Measurements from ENCODE around the gene KIF7.
"Not testable (repeated sequence)": the region's sequence is repeated elsewhere in the genome, so short reads cannot be mapped to it uniquely, and the experiment has no call there.

The KIF7 gene

DNA sequence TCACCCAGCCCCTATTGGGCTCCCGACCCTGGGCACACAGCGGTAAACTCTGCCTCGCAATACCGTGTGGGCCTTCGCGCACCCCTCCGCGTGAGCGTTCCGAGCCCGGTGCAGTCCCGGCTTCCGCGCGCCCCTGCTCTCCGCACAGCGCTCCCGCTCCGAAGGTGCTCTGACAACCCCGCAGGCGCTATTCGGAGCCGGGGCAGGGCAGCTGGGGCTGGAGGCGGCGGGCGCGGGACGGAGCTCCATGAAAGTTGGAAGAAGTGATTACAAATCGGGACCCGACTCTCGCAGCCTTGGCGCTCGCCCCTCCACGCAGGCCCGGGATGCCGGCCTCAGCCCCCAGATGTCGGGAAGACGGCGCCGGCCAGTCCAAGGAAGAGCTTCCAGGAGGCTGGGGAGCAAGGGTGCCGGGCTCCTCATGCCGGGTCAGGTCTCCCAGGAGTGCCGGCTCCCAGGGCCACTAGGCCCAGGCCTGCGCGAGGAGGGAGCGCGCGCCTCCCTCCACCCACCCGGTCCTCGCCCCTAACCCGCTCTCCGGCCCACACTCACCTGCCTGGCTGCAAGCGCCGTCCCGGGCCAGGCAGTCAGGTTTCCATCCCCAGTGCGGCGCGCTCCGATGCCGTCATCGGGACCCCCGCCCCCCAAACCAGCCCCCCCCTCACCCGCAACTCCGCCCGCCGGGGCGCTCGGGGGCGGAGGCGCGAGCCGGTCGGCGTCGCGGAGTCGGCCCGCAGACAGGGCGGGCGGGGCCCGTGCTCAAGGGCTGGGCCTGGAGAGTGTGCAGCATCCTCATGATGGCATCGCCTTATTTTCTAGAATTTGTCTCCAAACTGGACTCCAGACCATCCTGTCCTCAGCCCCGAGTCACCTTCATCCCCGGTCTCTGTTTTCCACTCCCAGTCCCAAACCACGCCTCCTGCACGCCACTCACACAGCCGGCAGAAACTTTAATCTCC is at the start of gene KIF7:
TSS of gene KIF7 (minus strand) at position 621 of the 959 bp plus-strand sequence. CDS start 2,537 bp downstream, outside the sequence.
- peaks cover 0 to 27% (median 3%) of the 10 kb centered on the region in 11 experiments; a peak in 7 of 22 replicates for H4K20me1 ChIP-seq
- H3K9ac ChIP-seq = peak within 1 kb of the TSS; percentile 68 to 85 (median 77)
- peak within 1 kb of the TSS in 9 of 11 experiments; percentile 48 to 70 (median 56); a peak in 17 of 22 replicates for H3K27ac ChIP-seq
- no peak for TF ChIP-seq Cebpa-rat (IDR thresholded peaks at IDR 0.05)
- H3K4me2 ChIP-seq = peak within 1 kb of the TSS; percentile 90 to 100 (median 99)
- H3K9me3 ChIP-seq (replicated peaks in 1 of 11) = no peaks in the 10 kb centered on the region
- H3K36me3 ChIP-seq = 0 out of 22 replicates have a peak, but pooled peaks cover 0 to 5% (median 0%) of the 10 kb centered on the region in 11 experiments
- H3K4me1 ChIP-seq = peaks cover 5 to 22% (median 16%) of the 10 kb centered on the region in 10 experiments; a peak in 18 of 20 replicates
- H3K4me3 ChIP-seq = peak within 1 kb of the TSS; percentile 61 to 89 (median 76)
- peaks cover 34 to 49% (median 45%) of the 10 kb centered on the region in 11 experiments for H3K27me3 ChIP-seq

- H3K27ac ChIP-seq = no peak overlapping the region
- no peaks in the 10 kb centered on the region for H3K36me3 ChIP-seq
- no peak overlapping the region for H3K4me3 ChIP-seq
- H3K4me1 ChIP-seq = no peaks in the 10 kb centered on the region
- no peak overlapping the region for H3K9ac ChIP-seq
- H3K27me3 ChIP-seq = no peaks in the 10 kb centered on the region
- H3K4me2 ChIP-seq = no peak overlapping the region
- no peaks in the 10 kb centered on the region for H3K9me3 ChIP-seq (replicated peaks in 1 of 11)
- no peaks in the 10 kb centered on the region for H4K20me1 ChIP-seq
- TF ChIP-seq Cebpa-rat (IDR thresholded peaks at IDR 0.05) = no peak
Observed at GRCh38 chr15:89704411-89704810, 49.1 kb upstream of the KIF7 start.

DNA sequence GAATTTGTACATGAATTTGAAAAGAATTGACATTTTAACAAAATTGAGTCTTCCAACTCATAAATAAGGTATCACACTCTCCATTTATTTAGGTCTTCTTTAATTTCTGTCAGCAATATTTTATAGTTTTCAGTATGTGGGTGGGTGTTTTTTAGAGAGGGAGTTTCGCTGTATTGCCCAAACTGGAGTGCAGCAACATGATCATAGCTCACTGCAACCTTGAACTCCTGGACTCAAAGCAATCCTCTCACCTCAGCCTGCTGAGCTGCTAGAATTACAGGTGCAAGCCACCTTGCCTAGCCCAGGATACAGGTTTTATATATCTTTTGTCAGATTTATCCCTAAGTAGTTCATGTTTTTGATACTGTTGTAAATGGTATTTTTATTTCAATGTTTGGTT is 39.9 kb upstream of the KIF7 start:
- Histone ChIP-seq H3K36me3 (no peaks in the 10 kb centered on the region), H3K4me3 (no peak overlapping the region), H3K4me2 (no peak overlapping the region), H3K9ac (no peak overlapping the region), H3K27ac (no peak overlapping the region), H3K4me1 (no peaks in the 10 kb centered on the region), H4K20me1 (no peaks in the 10 kb centered on the region), H3K9me3 (replicated peaks in 1 of 11) (peaks cover 5 to 8% (median 7%) of the 10 kb centered on the region in 11 experiments; a peak in 8 of 22 replicates), H3K27me3 (no peaks in the 10 kb centered on the region)
- TF ChIP-seq Cebpa-rat (IDR thresholded peaks at IDR 0.05) = no peak

DNA sequence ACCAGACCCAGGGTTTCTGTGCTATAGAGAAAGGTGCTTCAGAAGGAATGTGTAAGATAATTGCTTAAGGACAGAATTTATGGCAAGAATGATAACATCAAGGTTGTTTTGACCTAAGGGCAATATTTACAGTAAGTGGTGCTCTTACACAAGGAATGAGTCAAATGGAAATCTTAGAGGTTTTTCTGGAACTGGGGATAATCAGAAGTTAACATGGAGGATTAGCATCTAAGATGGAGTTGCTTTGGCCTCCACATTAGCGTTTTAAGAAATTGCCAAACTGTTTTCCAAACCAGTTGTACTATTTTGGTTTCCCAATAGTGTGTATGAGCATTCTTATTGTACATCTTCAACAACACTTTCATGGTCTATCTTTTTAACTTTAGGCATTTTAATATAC is 38.4 kb upstream of the KIF7 start:
- Histone ChIP-seq H4K20me1 (no peaks in the 10 kb centered on the region), H3K4me2 (no peak overlapping the region), H3K36me3 (no peaks in the 10 kb centered on the region), H3K27me3 (no peaks in the 10 kb centered on the region), H3K9ac (no peak overlapping the region), H3K4me1 (no peaks in the 10 kb centered on the region), H3K4me3 (no peak overlapping the region), H3K9me3 (replicated peaks in 1 of 11) (peaks cover 5 to 10% (median 8%) of the 10 kb centered on the region in 11 experiments; a peak in 8 of 22 replicates), H3K27ac (no peak overlapping the region)
- no peak for TF ChIP-seq Cebpa-rat (IDR thresholded peaks at IDR 0.05)

- no peak for TF ChIP-seq Cebpa-rat (IDR thresholded peaks at IDR 0.05)
- Histone ChIP-seq H3K27me3 (no peaks in the 10 kb centered on the region), H3K27ac (no peak overlapping the region), H3K4me3 (no peak overlapping the region), H4K20me1 (no peaks in the 10 kb centered on the region), H3K9ac (no peak overlapping the region), H3K9me3 (replicated peaks in 1 of 11) (peaks cover 5 to 10% (median 8%) of the 10 kb centered on the region in 11 experiments; a peak in 8 of 22 replicates), H3K4me2 (no peak overlapping the region), H3K36me3 (no peaks in the 10 kb centered on the region), H3K4me1 (no peaks in the 10 kb centered on the region)
Observed at GRCh38 chr15:89693091-89693490, 37.8 kb upstream of the KIF7 start.

- Histone ChIP-seq H3K4me2 (no peak within 1 kb of the TSS), H3K4me3 (no peak within 1 kb of the TSS), H3K4me1 (no peaks in the 10 kb centered on the region), H3K9ac (no peak within 1 kb of the TSS), H3K9me3 (replicated peaks in 1 of 11) (peaks cover 5 to 10% (median 8%) of the 10 kb centered on the region in 11 experiments; a peak in 8 of 22 replicates), H3K27me3 (no peaks in the 10 kb centered on the region), H3K27ac (no peak within 1 kb of the TSS), H4K20me1 (no peaks in the 10 kb centered on the region), H3K36me3 (no peaks in the 10 kb centered on the region)
- no peak for TF ChIP-seq Cebpa-rat (IDR thresholded peaks at IDR 0.05)
Observed at GRCh38 chr15:89690276-89691218, 35.3 kb upstream of the KIF7 start, which contains the start of the genes PEX11A and WDR93. PEX11A (minus strand) TSS chr15:89690754; CDS start chr15:89690632, 122 bp downstream. WDR93 (plus strand) TSS chr15:89690811; CDS start chr15:89701747, 10,936 bp downstream.

- peaks cover 5 to 10% (median 8%) of the 10 kb centered on the region in 11 experiments; a peak in 8 of 22 replicates for H3K9me3 ChIP-seq (replicated peaks in 1 of 11)
- H3K4me2 ChIP-seq, H3K27me3 ChIP-seq, H3K9ac ChIP-seq, H3K36me3 ChIP-seq, H3K4me3 ChIP-seq, H3K27ac ChIP-seq, H3K4me1 ChIP-seq, H4K20me1 ChIP-seq: not testable (repeated sequence)
Observed at GRCh38 chr15:89689930-89690275, 34.6 kb upstream of the KIF7 start.

DNA sequence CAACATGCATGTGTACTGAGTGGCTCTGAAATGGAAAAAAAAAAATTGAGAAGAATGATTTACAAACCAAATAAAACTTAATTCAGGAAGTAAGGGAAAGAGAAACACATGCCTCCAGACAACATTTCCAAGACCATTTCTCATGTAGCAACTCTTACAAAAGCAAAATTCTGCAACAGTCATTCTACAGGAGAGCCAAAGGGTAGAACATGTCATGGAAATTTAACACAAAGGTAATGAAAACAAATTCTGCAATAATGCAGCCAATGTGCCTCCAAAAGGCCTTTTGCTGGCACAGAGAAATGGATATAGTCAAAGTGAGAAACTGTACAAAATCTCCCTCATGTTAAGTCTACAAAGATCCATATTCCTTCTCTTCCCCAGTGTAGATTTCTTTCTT is 31.3 kb upstream of the KIF7 start:
- Histone ChIP-seq H3K4me2 (no peak overlapping the region), H3K4me3 (no peak overlapping the region), H3K27ac (no peak overlapping the region), H4K20me1 (no peaks in the 10 kb centered on the region), H3K27me3 (no peaks in the 10 kb centered on the region), H3K9ac (no peak overlapping the region), H3K9me3 (replicated peaks in 1 of 11) (peaks cover 5 to 10% (median 8%) of the 10 kb centered on the region in 11 experiments; a peak in 8 of 22 replicates), H3K4me1 (no peaks in the 10 kb centered on the region), H3K36me3 (no peaks in the 10 kb centered on the region)
- TF ChIP-seq Cebpa-rat (IDR thresholded peaks at IDR 0.05) = no peak

DNA sequence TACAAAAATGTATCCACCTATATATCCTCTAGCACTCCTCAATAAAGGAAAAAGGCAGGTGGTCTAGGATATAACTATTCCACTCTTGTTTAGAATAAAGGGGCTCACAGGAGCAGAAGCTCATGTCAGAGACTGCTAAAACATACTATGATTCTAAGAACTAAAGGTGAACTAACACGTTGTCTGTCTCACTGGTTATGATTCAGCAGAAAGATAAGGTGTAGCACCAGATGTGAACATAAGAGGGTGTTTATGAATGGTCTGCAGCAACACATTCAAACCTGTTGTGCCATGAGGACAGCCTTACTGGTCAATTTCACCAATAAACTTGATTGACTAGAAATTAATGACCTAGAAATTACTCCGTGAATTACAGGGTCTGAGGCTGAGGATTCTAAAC is 30.7 kb upstream of the KIF7 start:
- no peaks in the 10 kb centered on the region for H4K20me1 ChIP-seq
- no peak overlapping the region for H3K4me2 ChIP-seq
- no peaks in the 10 kb centered on the region for H3K4me1 ChIP-seq
- H3K27me3 ChIP-seq = no peaks in the 10 kb centered on the region
- H3K9ac ChIP-seq = no peak overlapping the region
- no peak for TF ChIP-seq Cebpa-rat (IDR thresholded peaks at IDR 0.05)
- H3K36me3 ChIP-seq = no peaks in the 10 kb centered on the region
- H3K9me3 ChIP-seq (replicated peaks in 1 of 11) = peaks cover 5 to 10% (median 7%) of the 10 kb centered on the region in 11 experiments; a peak in 8 of 22 replicates
- H3K27ac ChIP-seq = no peak overlapping the region
- no peak overlapping the region for H3K4me3 ChIP-seq

Measured in BLaER1 treated with 17β-estradiol and CSF1 and Interleukin-3, amounts not matched to agents 10 nM and 100 nM (cell line).